Activated naive CD8-positive, alpha-beta T cell treated with anti-CD3 and anti-CD28 coated beads, Interleukin-2, amount 10 ng/mL, durations not matched to agents 7 days and 5 days (primary cell): ENCODE data around the gene MAD1L1. TPM values are rescaled to one million over a fixed set of nuclear protein-coding genes. Genes with fewer than 3 reads are reported as not detected.

Source experiments
- ATAC-seq: fragments of 150-1000 bp; cut with Tn5 transposase; one replicate; pipeline ENCODE4 v1.10.0; 2021; ENCODE audit warnings: low read depth, moderate library complexity
- POLR2A ChIA-PET: fragments of 350-600 bp; sonication (Branson Sonifier 250); formaldehyde crosslinking; loops from one replicate; lab custom pipeline; 2021; ENCODE audit warnings: antibody characterized with exemption; lab: Charles Lee
- DNase-seq: peaks from one replicate; pipeline ENCODE4 v3.0.0; 2021
- H3K27ac Mint-ChIP-seq: one replicate; pipeline ENCODE4 v1.8.0; 2022; ENCODE audit warnings: mild to moderate bottlenecking, mixed read lengths
- H3K27me3 Mint-ChIP-seq: one replicate; pipeline ENCODE4 v1.8.0; 2022; ENCODE audit warnings: mild to moderate bottlenecking, moderate library complexity, mixed read lengths
- H3K36me3 Mint-ChIP-seq: one replicate; pipeline ENCODE4 v1.8.0; 2021; ENCODE audit warnings: mild to moderate bottlenecking, mixed read lengths
- H3K4me1 Mint-ChIP-seq: one replicate; pipeline ENCODE4 v1.8.0; 2021; ENCODE audit warnings: mixed read lengths
- H3K4me3 Mint-ChIP-seq: one replicate; pipeline ENCODE4 v1.8.0; 2022; ENCODE audit warnings: mild to moderate bottlenecking, moderate library complexity, mixed read lengths
- H3K9me3 Mint-ChIP-seq: one replicate; pipeline ENCODE4 v1.8.0; 2021; ENCODE audit warnings: mixed read lengths
- total RNA-seq, 2 experiments: library from RNA; stranded (reverse); gene quantifications; one replicate each; pipeline ENCODE4 v1.2.3, GENCODE V29; 2021

Gene MAD1L1
- total RNA-seq, 2 experiments from 2014 or later, result 72.7 to 82.6 TPM

- H3K9me3 Mint-ChIP-seq, result peaks cover 2% of the 10 kb centered on the region
- H3K27me3 Mint-ChIP-seq, result no peaks in the 10 kb centered on the region
- H3K4me1 Mint-ChIP-seq, result peaks cover 15% of the 10 kb centered on the region
- no peak overlapping the region for H3K27ac Mint-ChIP-seq
- DNase-seq (peak; percentile 26), ATAC-seq (no peak)
- POLR2A ChIA-PET, result no interaction called here
- no peak overlapping the region for H3K4me3 Mint-ChIP-seq
- peaks cover 6% of the 10 kb centered on the region for H3K36me3 Mint-ChIP-seq
These were observed 187.0 kb downstream of the MAD1L1 start for GRCh38 chr7:2045559-2046405.

GRCh38 chr7:2044883-2045471 is 187.8 kb downstream of the MAD1L1 start:
- H3K27ac Mint-ChIP-seq, result no peak overlapping the region
- H3K4me3 Mint-ChIP-seq, result no peak overlapping the region
- DNase-seq (peak; percentile 21), ATAC-seq (no peak)
- peaks cover 6% of the 10 kb centered on the region for H3K36me3 Mint-ChIP-seq
- POLR2A ChIA-PET, result no interaction called here
- peaks cover 2% of the 10 kb centered on the region for H3K9me3 Mint-ChIP-seq
- H3K27me3 Mint-ChIP-seq, result no peaks in the 10 kb centered on the region
- peaks cover 18% of the 10 kb centered on the region for H3K4me1 Mint-ChIP-seq

GRCh38 chr7:2044311-2044882 is 188.3 kb downstream of the MAD1L1 start:
- Mint-ChIP-seq H3K9me3 (peaks cover 2% of the 10 kb centered on the region), H3K4me3 (no peak overlapping the region), H3K4me1 (peaks cover 24% of the 10 kb centered on the region), H3K36me3 (peaks cover 6% of the 10 kb centered on the region), H3K27me3 (no peaks in the 10 kb centered on the region), H3K27ac (no peak overlapping the region)
- DNase-seq (peak; percentile 17), ATAC-seq (no peak)
- POLR2A ChIA-PET, result no interaction called here

GRCh38 chr7:2043316-2044039 is 189.3 kb downstream of the MAD1L1 start:
- POLR2A ChIA-PET, result no interaction called here
- H3K27me3 Mint-ChIP-seq, result no peaks in the 10 kb centered on the region
- peaks cover 6% of the 10 kb centered on the region for H3K36me3 Mint-ChIP-seq
- DNase-seq (peak; percentile 17), ATAC-seq (no peak)
- peaks cover 2% of the 10 kb centered on the region for H3K9me3 Mint-ChIP-seq
- H3K4me1 Mint-ChIP-seq, result peaks cover 31% of the 10 kb centered on the region
- no peak overlapping the region for H3K27ac Mint-ChIP-seq
- H3K4me3 Mint-ChIP-seq, result no peak overlapping the region

- no peak overlapping the region for H3K4me3 Mint-ChIP-seq
- peaks cover 2% of the 10 kb centered on the region for H3K9me3 Mint-ChIP-seq
- H3K27ac Mint-ChIP-seq, result no peak overlapping the region
- H3K4me1 Mint-ChIP-seq, result peaks cover 37% of the 10 kb centered on the region
- POLR2A ChIA-PET, result no interaction called here
- H3K36me3 Mint-ChIP-seq, result peaks cover 6% of the 10 kb centered on the region
- ATAC-seq (no peak), DNase-seq (peak; percentile 9)
- H3K27me3 Mint-ChIP-seq, result no peaks in the 10 kb centered on the region
These were observed 190.1 kb downstream of the MAD1L1 start for GRCh38 chr7:2042650-2043049.

- H3K27me3 Mint-ChIP-seq, result no peaks in the 10 kb centered on the region
- ATAC-seq (no peak), DNase-seq (peak; percentile 24)
- peaks cover 2% of the 10 kb centered on the region for H3K9me3 Mint-ChIP-seq
- H3K27ac Mint-ChIP-seq, result peak overlapping the region; percentile 18
- H3K4me3 Mint-ChIP-seq, result peak overlapping the region; percentile 5
- peaks cover 7% of the 10 kb centered on the region for H3K36me3 Mint-ChIP-seq
- POLR2A ChIA-PET, result interaction anchor here (1.1 kb wide), 1 partner anchor 24 kb away, joined by 4 read pairs; no protein-coding TSS in a partner anchor
- peaks cover 46% of the 10 kb centered on the region for H3K4me1 Mint-ChIP-seq
These were observed 191.0 kb downstream of the MAD1L1 start for GRCh38 chr7:2041496-2042367.

- peaks cover 2% of the 10 kb centered on the region for H3K9me3 Mint-ChIP-seq
- H3K4me1 Mint-ChIP-seq, result peaks cover 47% of the 10 kb centered on the region
- POLR2A ChIA-PET, result interaction anchor here (1.1 kb wide), 1 partner anchor 25 kb away, joined by 4 read pairs; no protein-coding TSS in a partner anchor
- no peaks in the 10 kb centered on the region for H3K27me3 Mint-ChIP-seq
- ATAC-seq, result peak; percentile 53
- peaks cover 7% of the 10 kb centered on the region for H3K36me3 Mint-ChIP-seq
- H3K4me3 Mint-ChIP-seq, result no peak overlapping the region
- peak overlapping the region; percentile 18 for H3K27ac Mint-ChIP-seq
- peak; percentile 35 for DNase-seq
These were observed 191.9 kb downstream of the MAD1L1 start for GRCh38 chr7:2040893-2041270.

- DNase-seq (peak; percentile 22), ATAC-seq (no peak)
- peak overlapping the region; percentile 18 for H3K27ac Mint-ChIP-seq
- peaks cover 47% of the 10 kb centered on the region for H3K4me1 Mint-ChIP-seq
- peaks cover 2% of the 10 kb centered on the region for H3K9me3 Mint-ChIP-seq
- H3K4me3 Mint-ChIP-seq, result no peak overlapping the region
- H3K36me3 Mint-ChIP-seq, result peaks cover 7% of the 10 kb centered on the region
- POLR2A ChIA-PET, result no interaction called here
- no peaks in the 10 kb centered on the region for H3K27me3 Mint-ChIP-seq
These were observed 192.4 kb downstream of the MAD1L1 start for GRCh38 chr7:2040201-2040892.

GRCh38 chr7:2038931-2039728 is 193.6 kb downstream of the MAD1L1 start:
- peak; percentile 11 for DNase-seq
- peaks cover 48% of the 10 kb centered on the region for H3K4me1 Mint-ChIP-seq
- POLR2A ChIA-PET, result interaction anchor here (1.3 to 1.7 kb wide), 2 partner anchors 53 to 99 kb away, joined by 12 to 14 read pairs; no protein-coding TSS in a partner anchor
- peaks cover 7% of the 10 kb centered on the region for H3K36me3 Mint-ChIP-seq
- ATAC-seq, result no peak
- H3K9me3 Mint-ChIP-seq, result peaks cover 2% of the 10 kb centered on the region
- H3K27me3 Mint-ChIP-seq, result no peaks in the 10 kb centered on the region
- H3K4me3 Mint-ChIP-seq, result peak overlapping the region; percentile 82
- peak overlapping the region; percentile 57 for H3K27ac Mint-ChIP-seq

GRCh38 chr7:2037808-2038522 is 194.8 kb downstream of the MAD1L1 start:
- Mint-ChIP-seq H3K4me1 (peaks cover 48% of the 10 kb centered on the region), H3K36me3 (peaks cover 6% of the 10 kb centered on the region), H3K27me3 (no peaks in the 10 kb centered on the region), H3K9me3 (peaks cover 2% of the 10 kb centered on the region), H3K4me3 (peak overlapping the region; percentile 82), H3K27ac (peak overlapping the region; percentile 86)
- peak; percentile 50 for DNase-seq
- peak; percentile 75 for ATAC-seq
- POLR2A ChIA-PET, result interaction anchor here (0.6 to 1.7 kb wide), 12 partner anchors 19 to 381 kb away, joined by 3 to 14 read pairs (median 4); no protein-coding TSS in a partner anchor
